Measurements from ENCODE around the gene ANAPC1. TPM values are rescaled to one million over a fixed set of nuclear protein-coding genes. Genes with fewer than 3 reads are reported as not detected.

The ANAPC1 gene
- total and polyA plus RNA-seq, 9 of the 15 experiments (the other 6 are each of a cell fraction or from before 2014, with no cell fraction given) = 14.0 to 126 (median 78.2) TPM

- H3K27ac ChIP-seq (ENCODE audit: extremely low read depth, low read depth, low read length) = no peak overlapping the region
Measured at GRCh38 chr2:111909079-111909478, 25.1 kb upstream of the ANAPC1 start.

More at GRCh38 chr2:111909079-111909478, 25.1 kb upstream of the ANAPC1 start:
- 19% methylated on average over 3 of the region's 3 CpGs for WGBS (ENCODE audit: insufficient coverage, low coverage, missing lambda C conversion rate)
- in situ Hi-C loops (cut with MboI) (loop anchor here (5.0 to 10.0 kb wide), 2 partner anchors 123 to 676 kb away; partner anchors contain the start of gene CHCHD5), intact Hi-C loops (cut with micrococcal nuclease) (no loop called here)
- ATAC-seq = no peak
- no peaks in the 10 kb centered on the region for H3K36me3 ChIP-seq (ENCODE audit: control insufficient read depth, insufficient read depth, low read length)
- no peaks in the 10 kb centered on the region for H3K27me3 ChIP-seq (ENCODE audit: control insufficient read depth in 2 of 2, insufficient read depth in 2 of 2, low read length in 2 of 2)
- no peak for FAIRE-seq
- no peak overlapping the region for H2AFZ ChIP-seq (ENCODE audit: low read depth, low read length)
- H3K4me2 ChIP-seq (ENCODE audit: insufficient read depth, low read length) = no peak overlapping the region
- H3K9ac ChIP-seq (ENCODE audit: insufficient read depth in 1 of 2, low read depth in 2 of 2, low read length in 2 of 2) = no peak overlapping the region
- H3K4me3 ChIP-seq = no peak overlapping the region
- ChIA-PET CTCF (ENCODE audit: low intra/inter-chr PET ratio) (no interaction called here), POLR2A (no interaction called here)
- no TSS peak for BruUV-seq (replicated peaks)
- H3K79me2 ChIP-seq (ENCODE audit: control insufficient read depth, insufficient read depth, low read length) = no peaks in the 10 kb centered on the region
- no peaks in the 10 kb centered on the region for H3K9me1 ChIP-seq (ENCODE audit: control insufficient read depth, insufficient read depth, low read length)
- no peak for DNase-seq (ENCODE audit: extremely low read depth in 1 of 4, low spot score in 3 of 4)
- no peaks in the 10 kb centered on the region for H4K20me1 ChIP-seq (replicated peaks; ENCODE audit: control insufficient read depth, insufficient read depth, low read length)
- H3K4me1 ChIP-seq (replicated peaks in 1 of 2; ENCODE audit: control insufficient read depth in 2 of 2, insufficient read depth in 2 of 2, low read length in 2 of 2) = peaks cover 6 to 19% of the 10 kb centered on the region in 2 experiments; a peak in 3 of 5 replicates
- TF ChIP-seq ZNF184 (CRISPR knock-in tag; IDR thresholded peaks at IDR 0.05) (no peak), ZBTB1 (CRISPR knock-in tag; IDR thresholded peaks at IDR 0.05; ENCODE audit: borderline replicate concordance, low read depth) (no peak), EWSR1 (IDR thresholded peaks at IDR 0.05; ENCODE audit: borderline replicate concordance, low read depth, partially characterized antibody) (no peak), ESRRB (CRISPR knock-in tag; IDR thresholded peaks at IDR 0.05; ENCODE audit: borderline replicate concordance) (no peak), PCBP1 (IDR thresholded peaks at IDR 0.05; ENCODE audit: low read depth, low read length, poor library complexity, severe bottlenecking) (no peak), SMAD1 (IDR thresholded peaks at IDR 0.05; ENCODE audit: low read depth, low read length, partially characterized antibody) (no peak), ZNF212 (CRISPR knock-in tag; IDR thresholded peaks at IDR 0.05) (no peak), CREM (IDR thresholded peaks at IDR 0.05; ENCODE audit: low read depth) (no peak), PURB (CRISPR knock-in tag; IDR thresholded peaks at IDR 0.05; ENCODE audit: low read depth) (no peak), ZNF23 (CRISPR knock-in tag; IDR thresholded peaks at IDR 0.05) (no peak)
- TF ChIP-seq, protein P1, sequence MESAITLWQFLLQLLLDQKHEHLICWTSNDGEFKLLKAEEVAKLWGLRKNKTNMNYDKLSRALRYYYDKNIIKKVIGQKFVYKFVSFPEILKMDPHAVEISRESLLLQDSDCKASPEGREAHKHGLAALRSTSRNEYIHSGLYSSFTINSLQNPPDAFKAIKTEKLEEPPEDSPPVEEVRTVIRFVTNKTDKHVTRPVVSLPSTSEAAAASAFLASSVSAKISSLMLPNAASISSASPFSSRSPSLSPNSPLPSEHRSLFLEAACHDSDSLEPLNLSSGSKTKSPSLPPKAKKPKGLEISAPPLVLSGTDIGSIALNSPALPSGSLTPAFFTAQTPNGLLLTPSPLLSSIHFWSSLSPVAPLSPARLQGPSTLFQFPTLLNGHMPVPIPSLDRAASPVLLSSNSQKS (CRISPR knock-in tag; IDR thresholded peaks at IDR 0.05) = no peak
- TF ChIP-seq, protein P2, sequence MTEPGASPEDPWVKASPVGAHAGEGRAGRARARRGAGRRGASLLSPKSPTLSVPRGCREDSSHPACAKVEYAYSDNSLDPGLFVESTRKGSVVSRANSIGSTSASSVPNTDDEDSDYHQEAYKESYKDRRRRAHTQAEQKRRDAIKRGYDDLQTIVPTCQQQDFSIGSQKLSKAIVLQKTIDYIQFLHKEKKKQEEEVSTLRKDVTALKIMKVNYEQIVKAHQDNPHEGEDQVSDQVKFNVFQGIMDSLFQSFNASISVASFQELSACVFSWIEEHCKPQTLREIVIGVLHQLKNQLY (CRISPR knock-in tag; conservative IDR thresholded peaks at IDR 0.05) = no peak
- H3K9me3 ChIP-seq (replicated peaks; ENCODE audit: control insufficient read depth, insufficient read depth, low read depth, low read length) = no peaks in the 10 kb centered on the region

All from K562 (cell line).